Esophagus muscularis mucosa (tissue), 3 donors: Measurements from ENCODE around the gene DYRK2.

Experiments used
- EP300 ChIP-seq: sonication (generic); formaldehyde crosslinking; IDR thresholded peaks from one replicate; pipeline ENCODE4 v1.6.1; 2017; ENCODE audit warnings: antibody characterized with exemption
- TF ChIP-seq, protein P1 (sequence below), 3 experiments: fragments of 200-600 bp in 2 of 3; fragments of 450-650 bp in 1 of 3; sonication (generic) in 2 of 3; IDR thresholded peaks; one replicate each; pipeline ENCODE4 v1.5.1; 2017 to 2019; ENCODE audit warnings: antibody characterized with exemption in 3 of 3, mild to moderate bottlenecking in 2 of 3, moderate library complexity in 1 of 3

DNA sequence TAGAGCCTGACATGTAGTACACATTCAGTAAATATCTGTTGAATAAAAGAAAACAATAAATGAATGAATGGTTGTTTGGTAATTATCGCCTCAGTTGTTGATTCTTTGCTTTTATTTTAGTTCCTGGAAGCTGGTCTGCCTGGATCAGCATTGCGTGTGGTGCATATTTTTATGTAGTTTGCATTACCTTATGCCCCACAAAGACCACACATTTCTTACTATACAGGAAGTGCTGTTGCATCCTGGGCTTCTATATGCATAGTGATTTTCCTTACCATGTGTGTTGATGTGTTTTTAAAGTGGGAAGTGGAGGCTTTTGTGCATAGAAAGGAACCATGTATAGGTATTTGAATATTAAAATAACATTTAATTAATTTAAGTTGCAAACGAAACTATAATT lies 43.6 kb downstream of the DYRK2 start:
- TF ChIP-seq, protein P1, sequence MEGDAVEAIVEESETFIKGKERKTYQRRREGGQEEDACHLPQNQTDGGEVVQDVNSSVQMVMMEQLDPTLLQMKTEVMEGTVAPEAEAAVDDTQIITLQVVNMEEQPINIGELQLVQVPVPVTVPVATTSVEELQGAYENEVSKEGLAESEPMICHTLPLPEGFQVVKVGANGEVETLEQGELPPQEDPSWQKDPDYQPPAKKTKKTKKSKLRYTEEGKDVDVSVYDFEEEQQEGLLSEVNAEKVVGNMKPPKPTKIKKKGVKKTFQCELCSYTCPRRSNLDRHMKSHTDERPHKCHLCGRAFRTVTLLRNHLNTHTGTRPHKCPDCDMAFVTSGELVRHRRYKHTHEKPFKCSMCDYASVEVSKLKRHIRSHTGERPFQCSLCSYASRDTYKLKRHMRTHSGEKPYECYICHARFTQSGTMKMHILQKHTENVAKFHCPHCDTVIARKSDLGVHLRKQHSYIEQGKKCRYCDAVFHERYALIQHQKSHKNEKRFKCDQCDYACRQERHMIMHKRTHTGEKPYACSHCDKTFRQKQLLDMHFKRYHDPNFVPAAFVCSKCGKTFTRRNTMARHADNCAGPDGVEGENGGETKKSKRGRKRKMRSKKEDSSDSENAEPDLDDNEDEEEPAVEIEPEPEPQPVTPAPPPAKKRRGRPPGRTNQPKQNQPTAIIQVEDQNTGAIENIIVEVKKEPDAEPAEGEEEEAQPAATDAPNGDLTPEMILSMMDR (IDR thresholded peaks at IDR 0.05), result no peak
- no peak for TF ChIP-seq EP300
